Right atrium auricular region (tissue), 2 donors: ENCODE results near the gene N4BP2. TPM values are rescaled to one million over a fixed set of nuclear protein-coding genes. Genes with fewer than 3 reads are reported as not detected.
A peak's percentile ranks its signal among the peaks of the same experiment; 100 is the strongest.

Source experiments
- DNase-seq: peaks from one replicate; pipeline ENCODE4 v3.0.0-alpha.2; 2019; ENCODE audit warnings: low spot score
- H3K27ac ChIP-seq, 2 donors: fragments of 200-600 bp; sonication (generic); 1 replicate in 1 of 2; 2 replicates in 1 of 2; pipeline ENCODE4 v1.5.1; 2016 to 2019
- H3K27me3 ChIP-seq, 2 donors: fragments of 200-600 bp; sonication (generic); one replicate each; pipeline versions ENCODE4 v1.5.1 to v1.6.0; 2017 to 2019
- H3K36me3 ChIP-seq: fragments of 200-600 bp; sonication (generic); one replicate; pipeline ENCODE4 v1.5.1; 2016
- H3K4me1 ChIP-seq, 2 donors: fragments of 200-600 bp; sonication (generic); one replicate each; pipeline versions ENCODE4 v1.5.1 to v1.6.0; 2017 to 2019
- H3K4me3 ChIP-seq, 2 donors: fragments of 200-600 bp; sonication (generic); 1 replicate in 1 of 2; 2 replicates in 1 of 2; pipeline ENCODE4 v1.5.1; 2017 to 2019; ENCODE audit warnings: mild to moderate bottlenecking in 1 of 2, moderate library complexity in 1 of 2
- H3K9me3 ChIP-seq, 2 donors: fragments of 200-600 bp; sonication (generic); one replicate each; pipeline ENCODE4 v1.5.1; 2019
- total RNA-seq, 2 donors: library from RNA; depleted of rRNA; stranded (reverse); fragments of >200 nt; gene quantifications; one replicate each; pipeline ENCODE4 v1.1.0, GENCODE V29; 2016
- TF ChIP-seq, protein P1 (sequence below), 2 donors: fragments of 200-600 bp; sonication (generic); IDR thresholded peaks; one replicate each; pipeline ENCODE4 v1.5.1; 2019; ENCODE audit warnings: antibody characterized with exemption in 2 of 2

The N4BP2 gene
- total RNA-seq, 2 donors from 2014 or later: 3.2 to 6.4 TPM

DNA sequence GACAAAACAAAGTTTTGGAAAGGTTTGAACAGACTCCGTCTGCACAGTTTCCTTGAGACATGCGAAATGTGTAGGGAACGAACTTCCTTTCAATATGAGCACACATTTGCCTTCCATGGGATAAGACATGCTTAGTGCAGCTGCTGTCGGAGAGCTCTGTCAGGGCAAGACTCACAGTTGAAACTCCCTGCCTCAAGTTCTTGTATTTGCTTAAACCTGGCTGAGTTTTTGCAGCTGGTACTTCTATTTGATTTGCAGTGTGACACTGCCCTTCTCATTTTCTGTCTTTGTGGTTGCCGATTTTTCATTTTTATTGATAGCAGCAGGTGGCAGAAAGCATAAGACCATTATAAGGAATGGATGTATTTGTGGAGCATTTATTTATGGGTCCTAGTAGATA is 122.0 kb downstream of the N4BP2 start:
- H3K27ac ChIP-seq: no peak overlapping the region
- H3K4me3 ChIP-seq: no peak overlapping the region
- no peak for DNase-seq
- no peaks in the 10 kb centered on the region for H3K36me3 ChIP-seq
- TF ChIP-seq, protein P1, sequence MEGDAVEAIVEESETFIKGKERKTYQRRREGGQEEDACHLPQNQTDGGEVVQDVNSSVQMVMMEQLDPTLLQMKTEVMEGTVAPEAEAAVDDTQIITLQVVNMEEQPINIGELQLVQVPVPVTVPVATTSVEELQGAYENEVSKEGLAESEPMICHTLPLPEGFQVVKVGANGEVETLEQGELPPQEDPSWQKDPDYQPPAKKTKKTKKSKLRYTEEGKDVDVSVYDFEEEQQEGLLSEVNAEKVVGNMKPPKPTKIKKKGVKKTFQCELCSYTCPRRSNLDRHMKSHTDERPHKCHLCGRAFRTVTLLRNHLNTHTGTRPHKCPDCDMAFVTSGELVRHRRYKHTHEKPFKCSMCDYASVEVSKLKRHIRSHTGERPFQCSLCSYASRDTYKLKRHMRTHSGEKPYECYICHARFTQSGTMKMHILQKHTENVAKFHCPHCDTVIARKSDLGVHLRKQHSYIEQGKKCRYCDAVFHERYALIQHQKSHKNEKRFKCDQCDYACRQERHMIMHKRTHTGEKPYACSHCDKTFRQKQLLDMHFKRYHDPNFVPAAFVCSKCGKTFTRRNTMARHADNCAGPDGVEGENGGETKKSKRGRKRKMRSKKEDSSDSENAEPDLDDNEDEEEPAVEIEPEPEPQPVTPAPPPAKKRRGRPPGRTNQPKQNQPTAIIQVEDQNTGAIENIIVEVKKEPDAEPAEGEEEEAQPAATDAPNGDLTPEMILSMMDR (IDR thresholded peaks at IDR 0.05): no peak
- no peaks in the 10 kb centered on the region for H3K9me3 ChIP-seq
- H3K4me1 ChIP-seq: no peaks in the 10 kb centered on the region
- no peaks in the 10 kb centered on the region for H3K27me3 ChIP-seq

- H3K27me3 ChIP-seq: no peaks in the 10 kb centered on the region
- H3K27ac ChIP-seq: no peak overlapping the region
- DNase-seq: no peak
- H3K4me1 ChIP-seq: no peaks in the 10 kb centered on the region
- TF ChIP-seq, protein P1 (IDR thresholded peaks at IDR 0.05): no peak
- no peaks in the 10 kb centered on the region for H3K36me3 ChIP-seq
- H3K9me3 ChIP-seq: no peaks in the 10 kb centered on the region
- H3K4me3 ChIP-seq: no peak overlapping the region
Observed at GRCh38 chr4:40179360-40179759, 122.7 kb downstream of the N4BP2 start.

- Histone ChIP-seq H3K27me3 (no peaks in the 10 kb centered on the region), H3K27ac (peak overlapping the region in 1 of 2 donors; percentile 16), H3K4me3 (no peak overlapping the region), H3K36me3 (no peaks in the 10 kb centered on the region), H3K9me3 (no peaks in the 10 kb centered on the region), H3K4me1 (no peaks in the 10 kb centered on the region)
- no peak for DNase-seq
- TF ChIP-seq, protein P1 (IDR thresholded peaks at IDR 0.05): no peak
Observed at GRCh38 chr4:40180356-40180755, 123.7 kb downstream of the N4BP2 start.

- H3K9me3 ChIP-seq: no peaks in the 10 kb centered on the region
- H3K4me3 ChIP-seq: no peak overlapping the region
- H3K27me3 ChIP-seq: no peaks in the 10 kb centered on the region
- no peak overlapping the region for H3K27ac ChIP-seq
- no peak for DNase-seq
- no peaks in the 10 kb centered on the region for H3K4me1 ChIP-seq
- no peaks in the 10 kb centered on the region for H3K36me3 ChIP-seq
- TF ChIP-seq, protein P1 (IDR thresholded peaks at IDR 0.05): no peak
Observed at GRCh38 chr4:40182001-40182400, 125.4 kb downstream of the N4BP2 start.

DNA sequence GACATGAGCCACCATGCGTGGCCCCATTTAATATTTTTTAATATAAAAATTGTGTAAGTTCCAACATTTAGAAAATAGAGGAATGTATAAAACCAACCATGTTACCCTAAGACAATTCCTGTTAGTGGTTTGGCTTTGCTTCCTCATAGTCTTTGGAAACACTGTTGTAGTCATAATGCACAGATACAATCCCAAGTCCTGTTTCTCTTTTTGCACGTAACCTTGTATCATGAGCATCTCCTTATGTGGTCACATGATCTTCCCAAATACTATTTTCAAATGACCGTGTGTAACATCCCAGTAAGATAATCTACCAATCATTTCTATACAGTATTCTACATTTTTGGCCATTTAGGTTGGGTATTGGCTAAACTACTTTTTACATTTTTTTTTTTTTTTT is 126.3 kb downstream of the N4BP2 start:
- no peak for DNase-seq
- Histone ChIP-seq H3K4me1 (no peaks in the 10 kb centered on the region), H3K9me3 (no peaks in the 10 kb centered on the region), H3K36me3 (no peaks in the 10 kb centered on the region), H3K27ac (no peak overlapping the region), H3K27me3 (no peaks in the 10 kb centered on the region), H3K4me3 (no peak overlapping the region)
- TF ChIP-seq, protein P1 (IDR thresholded peaks at IDR 0.05): no peak

DNA sequence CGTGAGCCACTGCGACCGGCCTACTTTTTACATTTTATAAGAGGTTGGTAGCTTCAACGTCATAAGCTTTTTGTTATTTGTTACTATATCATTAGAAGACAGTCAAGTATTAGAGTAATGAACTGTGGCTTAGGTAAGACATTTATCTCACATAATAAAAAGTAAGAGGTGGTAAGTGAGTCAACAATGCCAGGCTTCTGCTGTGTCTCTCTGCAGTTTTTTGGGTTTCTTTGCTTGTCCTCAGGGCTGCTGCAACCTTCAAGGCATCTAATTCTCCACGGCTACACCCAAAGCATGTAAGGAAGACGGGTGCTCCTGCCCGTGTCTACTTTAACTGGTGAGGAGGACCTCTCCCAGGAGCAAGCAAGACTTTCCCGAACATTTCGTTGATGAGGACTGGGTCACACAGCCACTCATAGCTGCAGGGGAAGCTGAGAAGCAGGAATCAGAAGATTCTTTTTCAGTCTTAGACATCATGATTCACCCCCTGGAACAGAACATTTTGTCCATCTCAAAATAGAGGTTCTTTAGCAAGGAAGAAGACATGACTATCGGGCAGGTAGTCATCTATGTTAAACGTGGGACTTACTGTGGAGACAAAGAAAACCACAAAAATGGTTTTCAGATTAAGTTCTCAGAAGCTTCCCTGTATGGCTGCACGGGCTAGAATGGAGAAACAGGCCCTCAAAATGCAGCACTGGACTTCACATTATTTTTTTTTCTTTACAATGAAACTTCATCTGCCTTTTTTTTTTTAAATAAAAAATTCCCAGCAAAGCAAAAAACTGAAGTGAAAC is 127.2 kb downstream of the N4BP2 start:
- no peak overlapping the region for H3K27ac ChIP-seq
- DNase-seq: no peak
- no peak overlapping the region for H3K4me3 ChIP-seq
- no peaks in the 10 kb centered on the region for H3K27me3 ChIP-seq
- H3K4me1 ChIP-seq: no peaks in the 10 kb centered on the region
- TF ChIP-seq, protein P1 (IDR thresholded peaks at IDR 0.05): no peak
- H3K36me3 ChIP-seq: no peaks in the 10 kb centered on the region
- H3K9me3 ChIP-seq: no peaks in the 10 kb centered on the region
